GM12878 (cell line): ENCODE measurements around the gene SEPTIN1. TPM values are rescaled to one million over a fixed set of nuclear protein-coding genes. Genes with fewer than 3 reads are reported as not detected.
A peak's percentile ranks its signal among the peaks of the same experiment; 100 is the strongest.

Source experiments
- ATAC-seq: fragments of 200-7000 bp; cut with Tn5 transposase; 3 replicates; pipeline ENCODE4 v1.9.1; 2020; ENCODE audit warnings: mild to moderate bottlenecking, moderate library complexity
- BruUV-seq: library from RNA; stranded (reverse); fragments of 400-500 nt; replicated peaks from 2 replicates; lab custom pipeline; 2021; lab: Mats Ljungman, UMichigan
- CTCF ChIA-PET: fragments of 300-600 bp; sonication (Branson Sonifier 250); formaldehyde crosslinking; extraction: SDS; loops from one replicate; lab custom pipeline; 2021; ENCODE audit warnings: inconsistent platforms; lab: Yijun Ruan, JAX
- POLR2A ChIA-PET: fragments of 350-600 bp; formaldehyde crosslinking; extraction: SDS; loops from one replicate; lab custom pipeline; 2021; ENCODE audit warnings: inconsistent platforms; lab: Charles Lee
- RAD21 ChIA-PET: fragments of 300-600 bp; sonication (Branson Sonifier 250); formaldehyde crosslinking; loops from one replicate; lab custom pipeline; 2023; ENCODE audit warnings: antibody characterized with exemption; ENCODE audit not compliant: unreplicated experiment; lab: Charles Lee
- SMC1A ChIA-PET: fragments of 300-600 bp; sonication (Branson Sonifier 250); formaldehyde crosslinking; loops from one replicate; lab custom pipeline; 2023; ENCODE audit not compliant: unreplicated experiment, uncharacterized antibody; lab: Charles Lee
- DNase-seq: peaks from one replicate; pipeline ENCODE4 v3.0.0-alpha.2; 2011; ENCODE audit warnings: low read depth, low spot score
- FAIRE-seq: peaks from 3 replicates; lab custom pipeline; 2011; peaks lifted over from hg19 to GRCh38; lab: Jason Lieb, UNC
- H2AFZ ChIP-seq: 2 replicates; pipeline ENCODE4 v1.6.0; 2011; ENCODE audit warnings: low read depth, low read length, control low read depth; ENCODE audit not compliant: control insufficient read depth
- H3K27ac ChIP-seq: 2 replicates; pipeline ENCODE4 v1.5.1; 2011; ENCODE audit warnings: control low read depth; ENCODE audit not compliant: control insufficient read depth, insufficient read depth
- H3K27me3 ChIP-seq, 2 experiments: replicated peaks in 1 of 2; 2 replicates each; pipeline versions ENCODE4 v1.6.0 to v1.6.1; 2011; ENCODE audit warnings: low read length in 1 of 2; ENCODE audit not compliant: control insufficient read depth in 2 of 2, insufficient read depth in 2 of 2
- H3K36me3 ChIP-seq, 2 experiments: 2 replicates each; pipeline ENCODE4 v1.5.1; 2011; ENCODE audit warnings: low read length in 1 of 2; ENCODE audit not compliant: control insufficient read depth in 2 of 2, insufficient read depth in 2 of 2
- H3K4me1 ChIP-seq: 2 replicates; pipeline ENCODE4 v1.6.1; 2011; ENCODE audit warnings: mild to moderate bottlenecking, low read length, moderate library complexity, mixed read lengths; ENCODE audit not compliant: control insufficient read depth, insufficient read depth
- H3K4me2 ChIP-seq: 2 replicates; pipeline ENCODE4 v1.6.0; 2011; ENCODE audit warnings: control low read depth; ENCODE audit not compliant: control insufficient read depth, insufficient read depth
- H3K4me3 ChIP-seq: fragments of 200-600 bp; sonication (generic); 2 replicates; pipeline ENCODE4 v1.5.1; 2016
- H3K79me2 ChIP-seq: 2 replicates; pipeline ENCODE4 v1.6.0; 2011; ENCODE audit warnings: low read length; ENCODE audit not compliant: control insufficient read depth, insufficient read depth
- H3K9ac ChIP-seq: 2 replicates; pipeline ENCODE4 v1.8.0; 2011; ENCODE audit warnings: low read length, control low read depth, mixed read lengths; ENCODE audit not compliant: control insufficient read depth, insufficient read depth
- H3K9me3 ChIP-seq: replicated peaks from 3 replicates; pipeline ENCODE4 v1.5.1; 2011; ENCODE audit warnings: mild to moderate bottlenecking, low read length; ENCODE audit not compliant: control insufficient read depth, insufficient read depth
- H4K20me1 ChIP-seq: 2 replicates; pipeline ENCODE4 v1.6.0; 2011; ENCODE audit not compliant: control insufficient read depth, insufficient read depth
- ASH2L ChIP-seq: fragments of 300-600, 200-600 bp; sonication (generic); IDR thresholded peaks from 2 replicates; pipeline ENCODE4 v1.6.1; 2017; ENCODE audit warnings: low read depth, mild to moderate bottlenecking, borderline replicate concordance
- CEBPB ChIP-seq, 2 experiments: fragments of 150-350 bp in 1 of 2; IDR thresholded peaks; 2 replicates each; pipeline ENCODE4 v1.6.1; 2012 to 2014; ENCODE audit warnings: low read depth in 2 of 2, low read length in 2 of 2, borderline replicate concordance in 1 of 2, inconsistent platforms in 1 of 2
- CHD1 ChIP-seq: IDR thresholded peaks from 2 replicates; pipeline ENCODE4 v1.6.1; 2012; ENCODE audit warnings: low read depth, low read length, improper control_type of control experiment
- EGR1 ChIP-seq, 2 experiments: IDR thresholded peaks; 1 replicate in 1 of 2; 2 replicates in 1 of 2; pipeline ENCODE4 v1.6.1; 2011 to 2012; ENCODE audit warnings: low read depth in 2 of 2, low read length in 2 of 2, borderline replicate concordance in 1 of 2, mild to moderate bottlenecking in 1 of 2, moderate library complexity in 1 of 2
- KAT2A ChIP-seq: conservative IDR thresholded peaks from 2 replicates; pipeline ENCODE4 v1.6.1; 2011; ENCODE audit warnings: low read depth, low read length; ENCODE audit not compliant: control insufficient read depth
- MEF2A ChIP-seq: IDR thresholded peaks from 2 replicates; pipeline ENCODE4 v1.6.1; 2011; ENCODE audit warnings: low read depth, mild to moderate bottlenecking, low read length, moderate library complexity; ENCODE audit not compliant: insufficient read depth
- MEF2B ChIP-seq: fragments of 450-650 bp; IDR thresholded peaks from 2 replicates; pipeline ENCODE4 v1.6.1; 2018; ENCODE audit warnings: mild to moderate bottlenecking, moderate library complexity; ENCODE audit not compliant: partially characterized antibody, poor library complexity, severe bottlenecking
- NFYB ChIP-seq: IDR thresholded peaks from 2 replicates; pipeline ENCODE4 v1.6.1; 2011; ENCODE audit warnings: low read depth, mild to moderate bottlenecking, low read length, improper control_type of control experiment, moderate library complexity; ENCODE audit not compliant: insufficient read depth
- NR2F1 ChIP-seq: fragments of 450-650 bp; conservative IDR thresholded peaks from 2 replicates; pipeline ENCODE4 v1.6.1; 2017; ENCODE audit warnings: mild to moderate bottlenecking
- PAX5 ChIP-seq: IDR thresholded peaks from 2 replicates; pipeline ENCODE4 v1.6.1; 2011; ENCODE audit warnings: low read depth, low read length, borderline replicate concordance
- PML ChIP-seq: IDR thresholded peaks from 2 replicates; pipeline ENCODE4 v1.6.1; 2012; ENCODE audit warnings: low read length, inconsistent platforms
- ZNF384 ChIP-seq: IDR thresholded peaks from 2 replicates; pipeline ENCODE4 v1.6.1; 2012; ENCODE audit warnings: low read depth, mild to moderate bottlenecking, low read length, improper control_type of control experiment, borderline replicate concordance
- WGBS: methylation state at CpG from one replicate; pipeline ENCODE4 v1.1.6; 2016; ENCODE audit warnings: low lambda C conversion rate; ENCODE audit not compliant: insufficient replicate concordance, insufficient coverage; ENCODE audit errors: missing lambda C conversion rate; 5-methylcytosine and 5-hydroxymethylcytosine counted together
- in situ Hi-C: fragments of 300-500 bp; cut with MboI; formaldehyde crosslinking; loops from 9 replicates; pipeline ENCODE4 v1.14.3; 2018; ENCODE audit warnings: mixed read lengths
- intact Hi-C: fragments of 100-400 bp; cut with micrococcal nuclease; formaldehyde crosslinking; loops from one replicate; pipeline ENCODE4 v1.14.2; 2022; ENCODE audit not compliant: unreplicated experiment
- polyA plus RNA-seq, 11 experiments: library from polyadenylated mRNA; depleted of rRNA in 4 of 11; unstranded in 6 of 11; stranded (reverse) in 5 of 11; fragments of >200 nt; fragmentation: Nextera tagmentation in 4 of 11; fragmentation: Illumina TruSeq in 1 of 11; extraction: Ambion mirVana in 4 of 11; extraction: Trizol in 1 of 11; gene quantifications; 1 replicate in 1 of 11; 2 replicates in 10 of 11; pipeline versions ENCODE4 v1.2.1 to v1.2.3, GENCODE V29; 2011 to 2016; ENCODE audit warnings: inconsistent platforms in 2 of 11, missing spikeins in 2 of 11, low read depth in 1 of 11
- total RNA-seq, 4 experiments: library from RNA; depleted of rRNA in 3 of 4; stranded (reverse); fragments of >200 nt in 3 of 4; fragmentation: Illumina TruSeq in 1 of 4; extraction: Trizol in 1 of 4; gene quantifications; 2 replicates each; pipeline versions ENCODE4 v1.2.1 to v1.2.3, GENCODE V29; 2013 to 2021
- TF ChIP-seq, protein P1 (sequence below): fragments of 450-650 bp; IDR thresholded peaks from 2 replicates; pipeline ENCODE4 v1.6.1; 2017; ENCODE audit warnings: mild to moderate bottlenecking
- TF ChIP-seq, protein P2 (sequence below): fragments of 450-650 bp; formaldehyde crosslinking; IDR thresholded peaks from 2 replicates; pipeline ENCODE4 v1.4.0; 2020; ENCODE audit warnings: mild to moderate bottlenecking, moderate library complexity
- TF ChIP-seq, protein P3 (sequence below): fragments of 450-650 bp; conservative IDR thresholded peaks from 2 replicates; pipeline ENCODE4 v1.6.1; 2017; ENCODE audit warnings: mild to moderate bottlenecking, moderate library complexity

SEPTIN1 gene
- total and polyA plus RNA-seq, 10 of the 15 experiments (the other 5 are each of a cell fraction or from before 2014, with no cell fraction given) = 2.8 to 153 (median 94.1) TPM

DNA sequence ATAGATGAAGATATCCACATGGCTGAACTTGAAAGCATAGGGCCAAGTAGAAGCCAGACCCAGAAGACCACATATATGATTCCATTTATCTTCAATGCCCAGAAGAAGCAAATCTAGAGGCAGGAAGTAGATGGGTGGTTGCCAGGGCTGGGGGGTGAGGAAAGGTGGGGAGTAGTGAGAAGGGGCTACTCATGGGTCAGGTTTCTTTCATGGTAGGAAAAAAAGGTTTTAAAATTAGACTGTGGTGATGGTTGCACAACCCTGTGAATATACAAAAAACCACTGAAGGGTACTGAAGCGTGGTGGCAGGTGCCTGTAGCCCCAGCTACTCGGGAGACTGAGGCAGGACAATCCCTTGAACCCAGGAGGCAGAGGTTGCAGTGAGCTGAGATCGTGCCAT, 32.7 kb downstream of the SEPTIN1 start:
- BruUV-seq = no TSS peak
- ATAC-seq (peak; percentile 63), FAIRE-seq (no peak), DNase-seq (peak; percentile 51)
- 4% methylated on average over 3 of the region's 3 CpGs for WGBS
- H3K79me2 ChIP-seq = peaks cover 9% of the 10 kb centered on the region
- H3K27me3 ChIP-seq = no peaks in the 10 kb centered on the region
- in situ Hi-C loops = no loop called here
- H3K4me1 ChIP-seq = peaks cover 30% of the 10 kb centered on the region
- ChIA-PET SMC1A (interaction anchor here (0.6 to 1.9 kb wide), 4 partner anchors 14 to 31 kb away, joined by 3 to 5 read pairs (median 4); no protein-coding TSS in a partner anchor), POLR2A (interaction anchor here (0.6 to 1.1 kb wide), 5 partner anchors 8 to 313 kb away, joined by 3 to 9 read pairs (median 6); no protein-coding TSS in a partner anchor), CTCF (interaction anchor here (0.6 to 2.1 kb wide), 2 partner anchors 8 to 21 kb away, joined by 3 to 5 read pairs; no protein-coding TSS in a partner anchor), RAD21 (interaction anchor here (0.6 to 1.3 kb wide), 3 partner anchors 22 to 288 kb away, joined by 3 read pairs; no protein-coding TSS in a partner anchor)
- intact Hi-C loops = loop anchor here (10.0 kb wide), 1 partner anchor 255 kb away; the partner anchor contains the start of genes TBX6 and YPEL3
- H3K4me3 ChIP-seq = no peak overlapping the region
- H3K4me2 ChIP-seq = peak overlapping the region; percentile 78
- no peaks in the 10 kb centered on the region for H3K9me3 ChIP-seq
- H2AFZ ChIP-seq = no peak overlapping the region
- no peak overlapping the region; the same call in 1 of the 2 replicates for H3K27ac ChIP-seq
- H4K20me1 ChIP-seq = peaks cover 8% of the 10 kb centered on the region
- H3K9ac ChIP-seq = no peak overlapping the region
- H3K36me3 ChIP-seq = peaks cover 0 to 4% of the 10 kb centered on the region in 2 experiments
- TF ChIP-seq, protein P1, sequence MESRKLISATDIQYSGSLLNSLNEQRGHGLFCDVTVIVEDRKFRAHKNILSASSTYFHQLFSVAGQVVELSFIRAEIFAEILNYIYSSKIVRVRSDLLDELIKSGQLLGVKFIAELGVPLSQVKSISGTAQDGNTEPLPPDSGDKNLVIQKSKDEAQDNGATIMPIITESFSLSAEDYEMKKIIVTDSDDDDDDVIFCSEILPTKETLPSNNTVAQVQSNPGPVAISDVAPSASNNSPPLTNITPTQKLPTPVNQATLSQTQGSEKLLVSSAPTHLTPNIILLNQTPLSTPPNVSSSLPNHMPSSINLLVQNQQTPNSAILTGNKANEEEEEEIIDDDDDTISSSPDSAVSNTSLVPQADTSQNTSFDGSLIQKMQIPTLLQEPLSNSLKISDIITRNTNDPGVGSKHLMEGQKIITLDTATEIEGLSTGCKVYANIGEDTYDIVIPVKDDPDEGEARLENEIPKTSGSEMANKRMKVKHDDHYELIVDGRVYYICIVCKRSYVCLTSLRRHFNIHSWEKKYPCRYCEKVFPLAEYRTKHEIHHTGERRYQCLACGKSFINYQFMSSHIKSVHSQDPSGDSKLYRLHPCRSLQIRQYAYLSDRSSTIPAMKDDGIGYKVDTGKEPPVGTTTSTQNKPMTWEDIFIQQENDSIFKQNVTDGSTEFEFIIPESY = no peak
- TF ChIP-seq MEF2A (peak; percentile 66; the same call in 1 of the 2 replicates), PAX5 (0 out of 2 replicates have a peak, but pooled peaks have one; percentile 43), MEF2B (peak; percentile 21), CEBPB (IDR thresholded peaks at IDR 0.05; ENCODE audit: borderline replicate concordance in 1 of 2, low read depth in 2 of 2, low read length in 2 of 2) (peak in 1 of 2 experiments; percentile 59; a peak in 2 of 4 replicates), CHD1 (no peak), ASH2L (no peak), NR2F1 (0 out of 2 replicates have a peak, but pooled peaks have one; percentile 37), PML (0 out of 2 replicates have a peak, but pooled peaks have one; percentile 3), KAT2A (no peak), EGR1 (IDR thresholded peaks at IDR 0.05; ENCODE audit: borderline replicate concordance in 1 of 2, low read depth in 2 of 2, low read length in 2 of 2) (no peak), NFYB (no peak), ZNF384 (peak; percentile 21; the same call in 1 of the 2 replicates)
- TF ChIP-seq, protein P2, sequence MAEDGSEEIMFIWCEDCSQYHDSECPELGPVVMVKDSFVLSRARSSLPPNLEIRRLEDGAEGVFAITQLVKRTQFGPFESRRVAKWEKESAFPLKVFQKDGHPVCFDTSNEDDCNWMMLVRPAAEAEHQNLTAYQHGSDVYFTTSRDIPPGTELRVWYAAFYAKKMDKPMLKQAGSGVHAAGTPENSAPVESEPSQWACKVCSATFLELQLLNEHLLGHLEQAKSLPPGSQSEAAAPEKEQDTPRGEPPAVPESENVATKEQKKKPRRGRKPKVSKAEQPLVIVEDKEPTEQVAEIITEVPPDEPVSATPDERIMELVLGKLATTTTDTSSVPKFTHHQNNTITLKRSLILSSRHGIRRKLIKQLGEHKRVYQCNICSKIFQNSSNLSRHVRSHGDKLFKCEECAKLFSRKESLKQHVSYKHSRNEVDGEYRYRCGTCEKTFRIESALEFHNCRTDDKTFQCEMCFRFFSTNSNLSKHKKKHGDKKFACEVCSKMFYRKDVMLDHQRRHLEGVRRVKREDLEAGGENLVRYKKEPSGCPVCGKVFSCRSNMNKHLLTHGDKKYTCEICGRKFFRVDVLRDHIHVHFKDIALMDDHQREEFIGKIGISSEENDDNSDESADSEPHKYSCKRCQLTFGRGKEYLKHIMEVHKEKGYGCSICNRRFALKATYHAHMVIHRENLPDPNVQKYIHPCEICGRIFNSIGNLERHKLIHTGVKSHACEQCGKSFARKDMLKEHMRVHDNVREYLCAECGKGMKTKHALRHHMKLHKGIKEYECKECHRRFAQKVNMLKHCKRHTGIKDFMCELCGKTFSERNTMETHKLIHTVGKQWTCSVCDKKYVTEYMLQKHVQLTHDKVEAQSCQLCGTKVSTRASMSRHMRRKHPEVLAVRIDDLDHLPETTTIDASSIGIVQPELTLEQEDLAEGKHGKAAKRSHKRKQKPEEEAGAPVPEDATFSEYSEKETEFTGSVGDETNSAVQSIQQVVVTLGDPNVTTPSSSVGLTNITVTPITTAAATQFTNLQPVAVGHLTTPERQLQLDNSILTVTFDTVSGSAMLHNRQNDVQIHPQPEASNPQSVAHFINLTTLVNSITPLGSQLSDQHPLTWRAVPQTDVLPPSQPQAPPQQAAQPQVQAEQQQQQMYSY (CRISPR knock-in tag) = no peak
- TF ChIP-seq, protein P3, sequence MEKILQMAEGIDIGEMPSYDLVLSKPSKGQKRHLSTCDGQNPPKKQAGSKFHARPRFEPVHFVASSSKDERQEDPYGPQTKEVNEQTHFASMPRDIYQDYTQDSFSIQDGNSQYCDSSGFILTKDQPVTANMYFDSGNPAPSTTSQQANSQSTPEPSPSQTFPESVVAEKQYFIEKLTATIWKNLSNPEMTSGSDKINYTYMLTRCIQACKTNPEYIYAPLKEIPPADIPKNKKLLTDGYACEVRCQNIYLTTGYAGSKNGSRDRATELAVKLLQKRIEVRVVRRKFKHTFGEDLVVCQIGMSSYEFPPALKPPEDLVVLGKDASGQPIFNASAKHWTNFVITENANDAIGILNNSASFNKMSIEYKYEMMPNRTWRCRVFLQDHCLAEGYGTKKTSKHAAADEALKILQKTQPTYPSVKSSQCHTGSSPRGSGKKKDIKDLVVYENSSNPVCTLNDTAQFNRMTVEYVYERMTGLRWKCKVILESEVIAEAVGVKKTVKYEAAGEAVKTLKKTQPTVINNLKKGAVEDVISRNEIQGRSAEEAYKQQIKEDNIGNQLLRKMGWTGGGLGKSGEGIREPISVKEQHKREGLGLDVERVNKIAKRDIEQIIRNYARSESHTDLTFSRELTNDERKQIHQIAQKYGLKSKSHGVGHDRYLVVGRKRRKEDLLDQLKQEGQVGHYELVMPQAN = no peak
